Breast epithelium (tissue), 4 donors: ENCODE results near the gene CRNKL1. TPM values are rescaled to one million over a fixed set of nuclear protein-coding genes. Genes with fewer than 3 reads are reported as not detected.

Experiments
- DNase-seq, 2 donors: peaks; one replicate each; pipeline ENCODE4 v3.0.0-alpha.2; 2019; ENCODE audit warnings: low spot score in 2 of 2
- H3K27ac ChIP-seq, 2 donors: fragments of 200-600 bp; sonication (generic) in 1 of 2; one replicate each; pipeline ENCODE4 v1.5.1; 2016 to 2019; ENCODE audit warnings: mild to moderate bottlenecking in 1 of 2
- H3K27me3 ChIP-seq, 2 donors: fragments of 200-600 bp; sonication (generic) in 1 of 2; one replicate each; pipeline versions ENCODE4 v1.5.1 to v1.6.0; 2017 to 2019; ENCODE audit warnings: control low read depth in 1 of 2, mild to moderate bottlenecking in 1 of 2
- H3K36me3 ChIP-seq: fragments of 200-600 bp; one replicate; pipeline ENCODE4 v1.5.1; 2019
- H3K4me1 ChIP-seq, 2 donors: fragments of 200-600 bp; sonication (generic); one replicate each; pipeline ENCODE4 v1.5.1; 2016 to 2019; ENCODE audit warnings: control low read depth in 1 of 2
- H3K4me3 ChIP-seq, 3 donors: fragments of 200-600 bp; sonication (generic); 1 replicate in 2 of 3; 2 replicates in 1 of 3; pipeline ENCODE4 v1.5.1; 2016 to 2019; ENCODE audit warnings: mild to moderate bottlenecking in 3 of 3, moderate library complexity in 2 of 3
- H3K9me3 ChIP-seq, 2 donors: fragments of 200-600 bp; sonication (generic) in 1 of 2; one replicate each; pipeline ENCODE4 v1.5.1; 2016 to 2019; ENCODE audit warnings: control low read depth in 1 of 2
- POLR2A ChIP-seq: fragments of 450-650 bp; IDR thresholded peaks from one replicate; pipeline ENCODE4 v1.6.1; 2016; ENCODE audit warnings: antibody characterized with exemption, mild to moderate bottlenecking, moderate library complexity
- POLR2AphosphoS5 ChIP-seq, 3 donors: sonication (generic); formaldehyde crosslinking; IDR thresholded peaks; one replicate each; pipeline ENCODE4 v1.6.1; 2017; ENCODE audit warnings: antibody characterized with exemption in 3 of 3
- intact Hi-C: fragments of 100-400 bp; cut with DNase I; formaldehyde crosslinking; loops from one replicate; pipeline ENCODE4 v1.15.1; 2023; ENCODE audit warnings: low total_unique reads
- total RNA-seq, 3 donors: library from RNA; depleted of rRNA; stranded (reverse); fragments of >200 nt; gene quantifications; one replicate each; pipeline ENCODE4 v1.1.0, GENCODE V29; 2016
- TF ChIP-seq, protein P1 (sequence below), 3 donors: fragments of 450-650 bp; IDR thresholded peaks; one replicate each; pipeline ENCODE4 v1.5.1; 2016 to 2017; ENCODE audit warnings: antibody characterized with exemption in 3 of 3, mild to moderate bottlenecking in 3 of 3, moderate library complexity in 3 of 3

Gene CRNKL1
- total RNA-seq, 3 donors from 2014 or later, result 18.9 to 41.6 (median 24.6) TPM

DNA sequence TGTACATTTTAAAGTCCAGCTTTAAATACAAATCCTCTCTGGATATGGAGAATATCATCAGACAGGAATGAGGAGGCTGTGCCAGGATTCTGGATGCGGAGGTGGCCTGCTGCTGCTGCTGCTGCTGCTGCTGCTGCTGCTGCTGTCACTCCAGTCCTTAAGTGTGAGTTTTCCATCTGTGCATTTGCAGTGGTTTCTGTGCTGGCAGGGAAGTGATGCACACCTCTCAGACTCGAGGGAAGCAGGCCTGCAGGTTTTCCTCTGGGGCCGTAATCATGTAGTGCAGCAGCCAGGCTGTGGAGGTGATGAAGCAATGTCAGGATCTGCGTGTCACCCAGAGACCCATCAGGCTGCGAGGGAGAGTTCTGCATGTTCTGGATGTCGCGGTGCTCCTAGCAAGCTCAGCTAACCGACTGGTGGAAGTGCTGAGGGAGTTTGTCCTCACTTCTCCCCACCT, 32.1 kb upstream of the CRNKL1 start:
- H3K36me3 ChIP-seq, result no peaks in the 10 kb centered on the region
- intact Hi-C loops, result no loop called here
- no peak overlapping the region for H3K27ac ChIP-seq

DNA sequence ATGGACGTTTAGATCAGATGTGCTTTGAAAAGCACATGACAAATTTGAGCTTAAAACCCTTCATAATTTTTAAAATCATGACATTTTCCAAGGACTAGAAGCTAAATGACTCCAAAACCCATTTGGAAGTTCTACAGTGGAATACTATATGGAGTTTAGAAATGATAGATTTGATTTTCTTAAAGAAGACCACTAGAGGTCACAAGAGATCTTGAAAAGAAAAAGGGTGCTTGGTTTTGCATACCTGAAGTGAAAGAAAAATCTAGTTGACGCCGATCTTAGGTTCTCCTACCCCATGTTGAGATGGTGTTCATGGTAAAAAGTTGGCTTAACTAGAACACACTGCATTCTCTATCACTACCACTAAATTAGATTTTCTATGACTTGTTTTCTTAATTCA, 31.5 kb upstream of the CRNKL1 start:
- no peak overlapping the region for H3K4me3 ChIP-seq
- H3K4me1 ChIP-seq, result no peaks in the 10 kb centered on the region
- no peaks in the 10 kb centered on the region for H3K27me3 ChIP-seq
- no peak overlapping the region for H3K27ac ChIP-seq
- H3K9me3 ChIP-seq, result no peaks in the 10 kb centered on the region
- H3K36me3 ChIP-seq, result no peaks in the 10 kb centered on the region
- DNase-seq, result no peak
- intact Hi-C loops, result no loop called here
- TF ChIP-seq POLR2A, result no peak
- no peak for TF ChIP-seq POLR2AphosphoS5 (IDR thresholded peaks at IDR 0.05)
- TF ChIP-seq, protein P1, sequence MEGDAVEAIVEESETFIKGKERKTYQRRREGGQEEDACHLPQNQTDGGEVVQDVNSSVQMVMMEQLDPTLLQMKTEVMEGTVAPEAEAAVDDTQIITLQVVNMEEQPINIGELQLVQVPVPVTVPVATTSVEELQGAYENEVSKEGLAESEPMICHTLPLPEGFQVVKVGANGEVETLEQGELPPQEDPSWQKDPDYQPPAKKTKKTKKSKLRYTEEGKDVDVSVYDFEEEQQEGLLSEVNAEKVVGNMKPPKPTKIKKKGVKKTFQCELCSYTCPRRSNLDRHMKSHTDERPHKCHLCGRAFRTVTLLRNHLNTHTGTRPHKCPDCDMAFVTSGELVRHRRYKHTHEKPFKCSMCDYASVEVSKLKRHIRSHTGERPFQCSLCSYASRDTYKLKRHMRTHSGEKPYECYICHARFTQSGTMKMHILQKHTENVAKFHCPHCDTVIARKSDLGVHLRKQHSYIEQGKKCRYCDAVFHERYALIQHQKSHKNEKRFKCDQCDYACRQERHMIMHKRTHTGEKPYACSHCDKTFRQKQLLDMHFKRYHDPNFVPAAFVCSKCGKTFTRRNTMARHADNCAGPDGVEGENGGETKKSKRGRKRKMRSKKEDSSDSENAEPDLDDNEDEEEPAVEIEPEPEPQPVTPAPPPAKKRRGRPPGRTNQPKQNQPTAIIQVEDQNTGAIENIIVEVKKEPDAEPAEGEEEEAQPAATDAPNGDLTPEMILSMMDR (IDR thresholded peaks at IDR 0.05), result peak; percentile 36 to 61 (median 55)

More for the DNA sequence above, 32.1 kb upstream of the CRNKL1 start:
- no peak overlapping the region for H3K4me3 ChIP-seq
- TF ChIP-seq, protein P1 (IDR thresholded peaks at IDR 0.05), result no peak
- TF ChIP-seq POLR2A, result no peak
- TF ChIP-seq POLR2AphosphoS5 (IDR thresholded peaks at IDR 0.05), result no peak
- no peak for DNase-seq
- H3K27me3 ChIP-seq, result no peaks in the 10 kb centered on the region
- no peaks in the 10 kb centered on the region for H3K4me1 ChIP-seq
- H3K9me3 ChIP-seq, result no peaks in the 10 kb centered on the region

DNA sequence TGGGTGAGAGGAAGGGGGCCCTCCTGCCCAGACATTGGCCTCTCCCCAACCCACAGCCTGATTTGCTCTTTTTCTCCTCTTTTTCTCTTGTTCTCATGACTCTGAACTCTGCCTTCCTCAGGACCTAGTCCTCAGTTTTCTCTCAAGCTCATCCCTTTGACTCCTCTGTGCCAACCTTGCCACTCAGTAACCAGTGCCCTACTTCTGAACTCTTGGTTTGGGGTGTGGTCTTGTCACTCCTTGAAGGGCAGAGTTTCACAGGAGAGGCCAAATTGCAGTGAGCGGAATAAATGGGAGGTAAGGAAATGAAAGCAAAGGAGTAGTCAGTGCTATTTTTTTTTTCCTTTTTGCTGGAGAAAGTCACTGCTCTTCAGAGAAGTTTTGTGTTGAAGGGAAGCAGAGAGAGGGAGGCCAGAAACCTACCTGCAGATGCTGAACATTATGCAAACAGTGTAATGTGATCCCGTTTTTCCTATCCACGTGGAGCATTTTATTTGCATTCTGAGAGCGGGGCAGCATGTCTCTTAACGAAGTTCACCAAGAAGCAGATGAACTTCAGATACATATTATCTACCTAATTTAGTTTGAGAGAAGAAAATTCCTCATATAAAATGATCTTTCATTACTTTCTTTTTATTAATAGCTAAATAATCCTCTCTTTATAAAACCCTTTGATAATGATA, 27.0 kb upstream of the CRNKL1 start:
- intact Hi-C loops, result no loop called here

DNA sequence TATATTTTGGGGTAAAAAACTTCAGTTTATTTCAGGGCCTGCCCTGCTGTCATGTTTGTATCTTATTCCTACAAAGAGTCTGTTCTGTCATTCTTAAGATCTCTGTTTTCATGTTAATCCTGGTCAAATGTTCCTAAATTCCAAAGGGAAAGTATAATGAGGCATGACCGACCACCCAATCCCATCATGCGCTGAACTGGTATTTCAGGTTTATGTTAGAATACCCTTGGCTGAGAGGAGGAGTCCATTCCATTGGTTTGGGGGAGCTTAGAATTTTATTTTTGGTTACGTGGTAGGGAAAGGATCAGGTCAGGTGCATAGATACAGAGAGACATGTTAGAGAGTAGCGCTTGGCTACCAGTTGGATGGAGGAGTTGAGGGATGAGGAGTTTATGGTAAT, 25.8 kb upstream of the CRNKL1 start:
- no peak overlapping the region for H3K4me3 ChIP-seq
- intact Hi-C loops, result no loop called here
- H3K36me3 ChIP-seq, result no peaks in the 10 kb centered on the region
- no peak overlapping the region for H3K27ac ChIP-seq
- DNase-seq, result no peak
- H3K27me3 ChIP-seq, result no peaks in the 10 kb centered on the region
- H3K4me1 ChIP-seq, result no peaks in the 10 kb centered on the region
- TF ChIP-seq POLR2AphosphoS5 (IDR thresholded peaks at IDR 0.05) (no peak), POLR2A (no peak)
- TF ChIP-seq, protein P1 (IDR thresholded peaks at IDR 0.05), result no peak
- no peaks in the 10 kb centered on the region for H3K9me3 ChIP-seq

More for the DNA sequence above, 27.0 kb upstream of the CRNKL1 start:
- H3K27me3 ChIP-seq, result no peaks in the 10 kb centered on the region
- H3K4me1 ChIP-seq, result no peaks in the 10 kb centered on the region
- TF ChIP-seq, protein P1 (IDR thresholded peaks at IDR 0.05), result no peak
- no peak for TF ChIP-seq POLR2A
- no peak overlapping the region for H3K4me3 ChIP-seq
- no peak overlapping the region for H3K27ac ChIP-seq
- no peaks in the 10 kb centered on the region for H3K36me3 ChIP-seq
- H3K9me3 ChIP-seq, result no peaks in the 10 kb centered on the region
- DNase-seq, result no peak

DNA sequence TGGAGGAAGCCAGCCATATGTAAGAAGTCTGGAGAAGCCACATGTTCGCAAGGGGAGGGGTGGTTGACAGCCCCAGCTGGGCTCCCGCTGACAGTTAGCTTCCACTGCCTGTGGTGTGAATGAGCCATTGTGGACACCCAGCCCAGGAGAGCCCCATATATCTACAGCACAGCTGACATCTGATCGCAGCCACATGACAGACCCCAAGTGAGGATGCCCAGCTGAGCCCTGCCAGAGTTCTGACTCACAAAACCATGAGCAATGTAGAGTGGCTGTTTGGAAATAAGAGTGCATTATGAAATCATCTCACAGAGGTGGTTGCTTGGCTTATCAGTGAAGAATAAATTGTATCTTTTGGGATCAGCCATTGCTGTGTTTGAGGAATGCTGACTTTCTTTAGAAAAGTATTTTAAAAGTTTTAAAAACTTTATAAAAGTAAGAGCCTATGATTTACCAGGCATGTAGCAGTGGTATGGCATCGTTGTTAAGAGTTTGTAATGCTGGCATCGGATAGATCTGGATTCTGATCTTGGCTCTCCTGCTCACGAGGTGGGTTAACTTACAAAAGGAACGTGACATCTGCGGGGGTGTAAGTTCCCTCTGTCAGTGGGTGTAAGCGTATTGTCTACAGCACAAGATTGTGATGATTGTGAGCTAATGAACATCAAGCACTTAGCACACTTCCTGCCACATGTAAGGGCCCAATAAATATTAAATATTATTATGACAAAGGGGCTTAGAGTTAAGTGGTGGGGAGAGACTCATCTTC, 24.2 kb upstream of the CRNKL1 start:
- H3K4me3 ChIP-seq, result no peak overlapping the region

More for the DNA sequence above, 24.2 kb upstream of the CRNKL1 start:
- no peak overlapping the region for H3K27ac ChIP-seq
- intact Hi-C loops, result no loop called here
- no peaks in the 10 kb centered on the region for H3K4me1 ChIP-seq
- H3K9me3 ChIP-seq, result no peaks in the 10 kb centered on the region
- TF ChIP-seq POLR2AphosphoS5 (IDR thresholded peaks at IDR 0.05) (no peak), POLR2A (no peak)
- TF ChIP-seq, protein P1 (IDR thresholded peaks at IDR 0.05), result no peak
- H3K36me3 ChIP-seq, result no peaks in the 10 kb centered on the region
- H3K27me3 ChIP-seq, result peaks cover 0 to 2% of the 10 kb centered on the region in 2 donors
- no peak for DNase-seq
